ENCODE measurements around the gene CLEC1A.

The CLEC1A gene

GRCh38 chr12:10075451-10075850 lies 23.3 kb downstream of the CLEC1A start:
- no peaks in the 10 kb centered on the region for H3K9me3 Mint-ChIP-seq

GRCh38 chr12:10073261-10073660 lies 25.5 kb downstream of the CLEC1A start:
- H3K27me3 Mint-ChIP-seq: peaks cover 16% of the 10 kb centered on the region
- H3K4me1 Mint-ChIP-seq: no peaks in the 10 kb centered on the region
- no peak overlapping the region for H3K4me3 Mint-ChIP-seq
- H3K27ac Mint-ChIP-seq: no peak overlapping the region
- no peaks in the 10 kb centered on the region for H3K36me3 Mint-ChIP-seq
- no peaks in the 10 kb centered on the region for H3K9me3 Mint-ChIP-seq

More at GRCh38 chr12:10075451-10075850, 23.3 kb downstream of the CLEC1A start:
- H3K27me3 Mint-ChIP-seq: peaks cover 8% of the 10 kb centered on the region
- no peak overlapping the region for H3K27ac Mint-ChIP-seq
- no peaks in the 10 kb centered on the region for H3K36me3 Mint-ChIP-seq
- no peaks in the 10 kb centered on the region for H3K4me1 Mint-ChIP-seq
- H3K4me3 Mint-ChIP-seq: no peak overlapping the region

GRCh38 chr12:10072131-10072530 lies 26.7 kb downstream of the CLEC1A start:
- H3K27ac Mint-ChIP-seq: no peak overlapping the region
- H3K4me1 Mint-ChIP-seq: no peaks in the 10 kb centered on the region
- no peaks in the 10 kb centered on the region for H3K9me3 Mint-ChIP-seq
- no peak overlapping the region for H3K4me3 Mint-ChIP-seq
- peaks cover 16% of the 10 kb centered on the region for H3K27me3 Mint-ChIP-seq
- no peaks in the 10 kb centered on the region for H3K36me3 Mint-ChIP-seq

- no peaks in the 10 kb centered on the region for H3K9me3 Mint-ChIP-seq
Observed at GRCh38 chr12:10070380-10070779, 28.4 kb downstream of the CLEC1A start.

GRCh38 chr12:10069976-10070375 lies 28.8 kb downstream of the CLEC1A start:
- Mint-ChIP-seq H3K36me3 (no peaks in the 10 kb centered on the region), H3K9me3 (no peaks in the 10 kb centered on the region), H3K4me3 (no peak overlapping the region), H3K27ac (no peak overlapping the region), H3K4me1 (no peaks in the 10 kb centered on the region), H3K27me3 (peaks cover 20% of the 10 kb centered on the region)

More at GRCh38 chr12:10070380-10070779, 28.4 kb downstream of the CLEC1A start:
- Mint-ChIP-seq H3K36me3 (no peaks in the 10 kb centered on the region), H3K4me3 (no peak overlapping the region), H3K27me3 (peaks cover 20% of the 10 kb centered on the region), H3K27ac (no peak overlapping the region), H3K4me1 (no peaks in the 10 kb centered on the region)

- Mint-ChIP-seq H3K27ac (no peak overlapping the region), H3K36me3 (no peaks in the 10 kb centered on the region), H3K9me3 (no peaks in the 10 kb centered on the region), H3K4me1 (no peaks in the 10 kb centered on the region), H3K4me3 (no peak overlapping the region), H3K27me3 (peaks cover 23% of the 10 kb centered on the region)
Observed at GRCh38 chr12:10069099-10069498, 29.7 kb downstream of the CLEC1A start.

- Mint-ChIP-seq H3K36me3 (no peaks in the 10 kb centered on the region), H3K27ac (no peak overlapping the region), H3K27me3 (peaks cover 23% of the 10 kb centered on the region), H3K4me1 (no peaks in the 10 kb centered on the region), H3K4me3 (no peak overlapping the region), H3K9me3 (no peaks in the 10 kb centered on the region)
Observed at GRCh38 chr12:10068644-10069043, 30.1 kb downstream of the CLEC1A start.

GRCh38 chr12:10067942-10068341 lies 30.8 kb downstream of the CLEC1A start:
- Mint-ChIP-seq H3K27me3 (peaks cover 23% of the 10 kb centered on the region), H3K36me3 (no peaks in the 10 kb centered on the region), H3K27ac (no peak overlapping the region), H3K4me3 (no peak overlapping the region), H3K4me1 (no peaks in the 10 kb centered on the region), H3K9me3 (no peaks in the 10 kb centered on the region)

- Mint-ChIP-seq H3K9me3 (no peaks in the 10 kb centered on the region), H3K36me3 (no peaks in the 10 kb centered on the region), H3K4me1 (no peaks in the 10 kb centered on the region), H3K27me3 (peaks cover 23% of the 10 kb centered on the region), H3K4me3 (no peak overlapping the region), H3K27ac (no peak overlapping the region)
Observed at GRCh38 chr12:10067264-10067663, 31.5 kb downstream of the CLEC1A start.

- H3K36me3 Mint-ChIP-seq: no peaks in the 10 kb centered on the region
- peaks cover 18% of the 10 kb centered on the region for H3K27me3 Mint-ChIP-seq
- no peak overlapping the region for H3K4me3 Mint-ChIP-seq
- H3K9me3 Mint-ChIP-seq: no peaks in the 10 kb centered on the region
- no peak overlapping the region for H3K27ac Mint-ChIP-seq
- no peaks in the 10 kb centered on the region for H3K4me1 Mint-ChIP-seq
Observed at GRCh38 chr12:10065241-10065640, 33.5 kb downstream of the CLEC1A start.

GRCh38 chr12:10058387-10058786 lies 40.4 kb downstream of the CLEC1A start:
- H3K27ac Mint-ChIP-seq: no peak overlapping the region
- H3K27me3 Mint-ChIP-seq: peaks cover 8% of the 10 kb centered on the region
- H3K9me3 Mint-ChIP-seq: no peaks in the 10 kb centered on the region
- H3K4me3 Mint-ChIP-seq: no peak overlapping the region
- no peaks in the 10 kb centered on the region for H3K36me3 Mint-ChIP-seq
- H3K4me1 Mint-ChIP-seq: no peaks in the 10 kb centered on the region

GRCh38 chr12:10052193-10052913 lies 46.4 kb downstream of the CLEC1A start:
- H3K36me3 Mint-ChIP-seq: peaks cover 2% of the 10 kb centered on the region
- no peak overlapping the region for H3K4me3 Mint-ChIP-seq
- H3K4me1 Mint-ChIP-seq: peaks cover 7% of the 10 kb centered on the region
- H3K9me3 Mint-ChIP-seq: peaks cover 5% of the 10 kb centered on the region
- no peak overlapping the region for H3K27ac Mint-ChIP-seq
- H3K27me3 Mint-ChIP-seq: peaks cover 12% of the 10 kb centered on the region

GRCh38 chr12:10048526-10048925 lies 50.3 kb downstream of the CLEC1A start:
- H3K9me3 Mint-ChIP-seq: peaks cover 5% of the 10 kb centered on the region
- no peak overlapping the region for H3K4me3 Mint-ChIP-seq
- H3K36me3 Mint-ChIP-seq: peaks cover 2% of the 10 kb centered on the region
- H3K27me3 Mint-ChIP-seq: peaks cover 7% of the 10 kb centered on the region
- H3K27ac Mint-ChIP-seq: no peak overlapping the region
- peaks cover 7% of the 10 kb centered on the region for H3K4me1 Mint-ChIP-seq

- Mint-ChIP-seq H3K36me3 (no peaks in the 10 kb centered on the region), H3K9me3 (no peaks in the 10 kb centered on the region), H3K27ac (no peak overlapping the region), H3K4me1 (no peaks in the 10 kb centered on the region), H3K27me3 (peaks cover 11% of the 10 kb centered on the region), H3K4me3 (no peak overlapping the region)
Observed at GRCh38 chr12:10042167-10042566, 56.6 kb downstream of the CLEC1A start.

- Mint-ChIP-seq H3K4me3 (no peak overlapping the region), H3K36me3 (no peaks in the 10 kb centered on the region), H3K4me1 (no peaks in the 10 kb centered on the region), H3K27ac (no peak overlapping the region), H3K27me3 (no peaks in the 10 kb centered on the region), H3K9me3 (no peaks in the 10 kb centered on the region)
Observed at GRCh38 chr12:10033783-10034545, 64.8 kb downstream of the CLEC1A start.

GRCh38 chr12:10031771-10032175 lies 67.0 kb downstream of the CLEC1A start:
- no peaks in the 10 kb centered on the region for H3K36me3 Mint-ChIP-seq
- no peak overlapping the region for H3K27ac Mint-ChIP-seq
- no peaks in the 10 kb centered on the region for H3K4me1 Mint-ChIP-seq
- H3K4me3 Mint-ChIP-seq: no peak overlapping the region
- H3K27me3 Mint-ChIP-seq: no peaks in the 10 kb centered on the region
- H3K9me3 Mint-ChIP-seq: no peaks in the 10 kb centered on the region
